C4-2B (cell line): Measurements from ENCODE around the gene TUBG2.

Experiments
- ZFX ChIP-seq: fragments of 450-650 bp; IDR thresholded peaks from 2 replicates; pipeline ENCODE4 v1.6.1; 2017
- TF ChIP-seq, protein P1 (sequence below): fragments of 450-650 bp; conservative IDR thresholded peaks from 2 replicates; pipeline ENCODE4 v1.5.1; 2017; ENCODE audit warnings: mild to moderate bottlenecking

DNA sequence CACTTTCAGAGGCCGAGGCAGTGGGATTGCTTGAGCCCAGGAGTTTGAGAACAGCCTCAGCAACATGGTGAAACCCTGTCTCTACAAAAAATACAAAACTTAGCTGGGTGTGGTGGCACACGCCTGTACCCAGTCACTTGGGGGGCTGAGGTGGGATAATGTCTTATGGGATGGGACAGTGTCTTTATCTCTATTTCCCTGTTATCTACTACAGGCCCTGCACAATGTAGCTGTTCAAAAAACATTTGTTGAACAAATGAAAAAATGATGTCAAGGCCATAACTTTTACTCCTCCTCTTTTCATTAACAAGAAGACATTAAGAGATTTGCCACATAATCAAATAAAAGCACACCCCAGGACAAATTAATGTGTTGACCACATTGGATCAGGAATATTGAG is 35.8 kb upstream of the TUBG2 start:
- TF ChIP-seq, protein P1, sequence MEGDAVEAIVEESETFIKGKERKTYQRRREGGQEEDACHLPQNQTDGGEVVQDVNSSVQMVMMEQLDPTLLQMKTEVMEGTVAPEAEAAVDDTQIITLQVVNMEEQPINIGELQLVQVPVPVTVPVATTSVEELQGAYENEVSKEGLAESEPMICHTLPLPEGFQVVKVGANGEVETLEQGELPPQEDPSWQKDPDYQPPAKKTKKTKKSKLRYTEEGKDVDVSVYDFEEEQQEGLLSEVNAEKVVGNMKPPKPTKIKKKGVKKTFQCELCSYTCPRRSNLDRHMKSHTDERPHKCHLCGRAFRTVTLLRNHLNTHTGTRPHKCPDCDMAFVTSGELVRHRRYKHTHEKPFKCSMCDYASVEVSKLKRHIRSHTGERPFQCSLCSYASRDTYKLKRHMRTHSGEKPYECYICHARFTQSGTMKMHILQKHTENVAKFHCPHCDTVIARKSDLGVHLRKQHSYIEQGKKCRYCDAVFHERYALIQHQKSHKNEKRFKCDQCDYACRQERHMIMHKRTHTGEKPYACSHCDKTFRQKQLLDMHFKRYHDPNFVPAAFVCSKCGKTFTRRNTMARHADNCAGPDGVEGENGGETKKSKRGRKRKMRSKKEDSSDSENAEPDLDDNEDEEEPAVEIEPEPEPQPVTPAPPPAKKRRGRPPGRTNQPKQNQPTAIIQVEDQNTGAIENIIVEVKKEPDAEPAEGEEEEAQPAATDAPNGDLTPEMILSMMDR = no peak
- TF ChIP-seq ZFX = no peak
